Left ventricle myocardium inferior (tissue), 1 donor: Measurements from ENCODE around the gene DNAJB14. TPM values are rescaled to one million over a fixed set of nuclear protein-coding genes. Genes with fewer than 3 reads are reported as not detected.

Experiments used
- DNase-seq: peaks from one replicate; pipeline ENCODE4 v3.0.0-alpha.2; 2020
- H3K27ac ChIP-seq: fragments of 200-600 bp; replicated peaks from 2 replicates; pipeline ENCODE4 v1.8.0; 2021
- H3K27me3 ChIP-seq: fragments of 200-600 bp; 2 replicates; pipeline ENCODE4 v1.8.0; 2021; ENCODE audit warnings: low read depth
- H3K36me3 ChIP-seq: fragments of 200-600 bp; 2 replicates; pipeline ENCODE4 v1.8.0; 2021
- H3K4me1 ChIP-seq: fragments of 200-600 bp; 2 replicates; pipeline ENCODE4 v1.8.0; 2021
- H3K4me3 ChIP-seq: fragments of 200-600 bp; 2 replicates; pipeline ENCODE4 v1.8.0; 2021; ENCODE audit warnings: mild to moderate bottlenecking, moderate library complexity
- H3K9me3 ChIP-seq: fragments of 200-600 bp; replicated peaks from 2 replicates; pipeline ENCODE4 v1.8.0; 2021
- intact Hi-C: fragments of 100-400 bp; cut with micrococcal nuclease; formaldehyde crosslinking; loops from one replicate; pipeline ENCODE4 v1.11.0; 2022
- total RNA-seq: library from RNA; stranded (reverse); fragmentation: NEBNext Ultra II Directional; extraction: Animal tissue kit (Norgen Biotek cat#: 25700); gene quantifications from one replicate; pipeline ENCODE4 v1.2.1, GENCODE V29; 2021
- TF ChIP-seq, protein P1 (sequence below): fragments of 200-600 bp; IDR thresholded peaks from 2 replicates; pipeline ENCODE4 v1.8.0; 2021; ENCODE audit warnings: antibody characterized with exemption, mild to moderate bottlenecking, borderline replicate concordance
- donor health status: DM: no; HTN: yes; CAD: no; lungs with severe emphysema.

DNAJB14 gene
- total RNA-seq, 1 donor from 2014 or later, result 16.4 TPM

DNA sequence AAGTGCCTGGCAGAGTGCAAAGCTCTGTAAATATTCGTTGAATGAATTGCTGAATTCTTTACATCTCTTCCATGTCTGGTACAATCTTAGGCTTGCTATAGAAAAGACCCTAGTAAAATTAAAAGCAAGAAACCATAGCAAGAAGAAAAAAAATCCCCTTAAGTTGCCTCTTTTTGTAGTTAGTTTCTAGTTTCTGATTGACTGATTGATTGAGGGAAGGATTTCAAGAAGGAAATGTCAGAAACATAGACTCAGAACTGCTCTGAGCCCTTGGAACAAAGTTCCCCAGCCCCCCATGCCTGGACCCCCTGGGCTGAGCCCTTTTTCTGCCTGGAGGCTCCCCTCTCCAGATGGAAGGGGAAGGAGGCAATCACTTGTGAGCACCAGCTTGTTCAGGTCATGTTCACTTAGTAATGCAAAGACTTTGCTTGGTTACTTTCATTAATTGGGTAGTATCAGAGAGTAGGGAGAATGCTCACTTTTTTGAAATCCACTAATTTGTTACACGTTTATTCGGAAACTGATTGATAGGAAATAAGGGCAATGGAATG, 94.1 kb downstream of the DNAJB14 start:
- no peak overlapping the region for H3K27ac ChIP-seq
- H3K9me3 ChIP-seq, result no peaks in the 10 kb centered on the region
- H3K4me3 ChIP-seq, result no peak overlapping the region
- intact Hi-C loops, result no loop called here
- no peak for DNase-seq
- no peaks in the 10 kb centered on the region for H3K4me1 ChIP-seq
- H3K27me3 ChIP-seq, result no peaks in the 10 kb centered on the region
- TF ChIP-seq, protein P1, sequence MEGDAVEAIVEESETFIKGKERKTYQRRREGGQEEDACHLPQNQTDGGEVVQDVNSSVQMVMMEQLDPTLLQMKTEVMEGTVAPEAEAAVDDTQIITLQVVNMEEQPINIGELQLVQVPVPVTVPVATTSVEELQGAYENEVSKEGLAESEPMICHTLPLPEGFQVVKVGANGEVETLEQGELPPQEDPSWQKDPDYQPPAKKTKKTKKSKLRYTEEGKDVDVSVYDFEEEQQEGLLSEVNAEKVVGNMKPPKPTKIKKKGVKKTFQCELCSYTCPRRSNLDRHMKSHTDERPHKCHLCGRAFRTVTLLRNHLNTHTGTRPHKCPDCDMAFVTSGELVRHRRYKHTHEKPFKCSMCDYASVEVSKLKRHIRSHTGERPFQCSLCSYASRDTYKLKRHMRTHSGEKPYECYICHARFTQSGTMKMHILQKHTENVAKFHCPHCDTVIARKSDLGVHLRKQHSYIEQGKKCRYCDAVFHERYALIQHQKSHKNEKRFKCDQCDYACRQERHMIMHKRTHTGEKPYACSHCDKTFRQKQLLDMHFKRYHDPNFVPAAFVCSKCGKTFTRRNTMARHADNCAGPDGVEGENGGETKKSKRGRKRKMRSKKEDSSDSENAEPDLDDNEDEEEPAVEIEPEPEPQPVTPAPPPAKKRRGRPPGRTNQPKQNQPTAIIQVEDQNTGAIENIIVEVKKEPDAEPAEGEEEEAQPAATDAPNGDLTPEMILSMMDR, result no peak
- no peaks in the 10 kb centered on the region for H3K36me3 ChIP-seq

DNA sequence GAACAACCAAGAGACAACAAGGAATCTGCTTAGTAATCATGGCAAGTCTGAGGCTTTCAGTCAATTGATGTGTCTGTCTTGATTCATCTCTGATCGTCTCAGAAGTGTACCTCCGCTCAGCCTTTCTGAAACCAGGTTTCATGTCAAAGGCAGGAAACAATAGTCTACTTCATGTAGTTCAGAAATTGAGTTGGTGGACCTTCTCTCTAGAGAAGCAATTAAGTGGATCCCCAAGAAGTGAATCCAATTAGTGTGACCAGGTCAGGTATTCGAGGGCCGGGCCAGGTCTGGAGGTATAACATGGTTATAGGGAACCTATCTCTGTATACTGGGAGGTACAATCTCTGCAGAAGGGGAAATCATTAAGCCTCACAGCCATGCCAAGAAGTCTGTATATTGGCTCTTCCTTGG, 97.8 kb downstream of the DNAJB14 start:
- H3K27ac ChIP-seq, result no peak overlapping the region
- DNase-seq, result no peak
- intact Hi-C loops, result no loop called here
- H3K27me3 ChIP-seq, result no peaks in the 10 kb centered on the region
- no peaks in the 10 kb centered on the region for H3K9me3 ChIP-seq
- H3K4me1 ChIP-seq, result no peaks in the 10 kb centered on the region
- TF ChIP-seq, protein P1, result no peak
- H3K36me3 ChIP-seq, result no peaks in the 10 kb centered on the region
- H3K4me3 ChIP-seq, result no peak overlapping the region

DNA sequence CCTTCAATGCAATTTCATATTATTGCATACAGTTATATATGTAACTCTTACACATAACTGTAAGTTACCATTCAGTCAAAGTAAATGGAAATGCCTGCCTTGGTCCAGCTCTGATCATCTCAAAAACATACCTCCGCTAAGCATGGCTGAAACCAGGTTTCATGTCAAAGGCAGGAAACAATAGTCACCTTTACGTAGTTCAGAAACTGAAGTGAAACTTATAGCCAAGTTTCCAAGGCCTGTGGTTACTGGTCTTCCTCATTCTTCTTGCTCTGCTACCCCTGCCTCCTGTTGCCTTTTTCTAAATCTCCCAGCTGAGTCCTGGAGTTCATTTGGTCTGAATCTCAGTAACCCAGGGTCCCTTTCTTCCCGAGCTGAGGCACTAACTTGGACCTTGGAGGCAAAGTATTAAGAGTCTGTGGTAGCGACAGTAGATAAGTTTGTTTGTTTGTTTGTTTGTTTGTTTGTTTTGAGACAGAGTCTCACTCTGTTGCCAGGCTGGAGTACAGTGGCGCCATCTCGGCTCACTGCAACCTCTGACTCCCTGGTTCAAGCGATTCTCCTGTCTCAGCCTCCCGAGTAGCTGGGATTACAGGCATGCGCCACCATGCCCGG, 98.9 kb downstream of the DNAJB14 start:
- H3K9me3 ChIP-seq, result no peaks in the 10 kb centered on the region
- H3K27ac ChIP-seq, result no peak overlapping the region
- no peaks in the 10 kb centered on the region for H3K36me3 ChIP-seq
- no peak for DNase-seq
- H3K4me3 ChIP-seq, result no peak overlapping the region
- intact Hi-C loops, result no loop called here
- TF ChIP-seq, protein P1, result no peak
- H3K4me1 ChIP-seq, result no peaks in the 10 kb centered on the region
- no peaks in the 10 kb centered on the region for H3K27me3 ChIP-seq

DNA sequence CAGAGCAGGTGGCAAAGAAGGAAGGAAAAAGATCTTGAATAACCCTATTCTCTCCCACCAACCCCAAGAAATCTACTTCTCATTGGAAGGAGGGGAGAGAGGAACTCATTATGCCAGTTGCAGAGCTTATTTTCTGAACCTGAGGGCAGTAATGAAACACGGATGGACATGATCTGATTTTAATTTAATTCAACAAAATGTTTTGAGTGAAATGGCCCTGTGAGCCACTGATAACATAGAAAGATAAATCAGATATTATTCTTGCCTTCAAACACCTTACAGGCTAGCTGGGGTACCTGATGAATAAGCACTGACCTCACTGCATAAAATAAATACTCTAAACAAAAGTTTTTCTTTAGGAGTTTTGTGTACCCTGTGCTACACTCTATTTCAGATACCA, 99.5 kb downstream of the DNAJB14 start:
- H3K27me3 ChIP-seq, result no peaks in the 10 kb centered on the region
- TF ChIP-seq, protein P1, result no peak
- H3K27ac ChIP-seq, result no peak overlapping the region

More for the DNA sequence above, 99.5 kb downstream of the DNAJB14 start:
- no peaks in the 10 kb centered on the region for H3K4me1 ChIP-seq
- intact Hi-C loops, result no loop called here
- no peak for DNase-seq
- H3K4me3 ChIP-seq, result no peak overlapping the region
- H3K36me3 ChIP-seq, result no peaks in the 10 kb centered on the region
- H3K9me3 ChIP-seq, result no peaks in the 10 kb centered on the region

Other genes with a start within 250 kb of the DNAJB14 start
- gene DAPP1, start 129.8 kb downstream of the DNAJB14 start, total RNA-seq, result 0.74 TPM
- 38.5 TPM for gene LAMTOR3, start 52.2 kb downstream of the DNAJB14 start, total RNA-seq
- gene H2AZ1, start 3.7 kb upstream of the DNAJB14 start, total RNA-seq, result 60.7 TPM
- gene DDIT4L, start 243.8 kb upstream of the DNAJB14 start, total RNA-seq, result 0.60 TPM